Fibroblast of mammary gland (primary cell): ENCODE results near the gene ACTBL2.

Experiments
- DNase-seq: peaks from one replicate; pipeline ENCODE4 v3.0.0-alpha.2; 2010; ENCODE audit warnings: low read depth
- H3K4me3 ChIP-seq: 2 replicates; pipeline ENCODE4 v1.5.1; 2011; ENCODE audit warnings: low read depth, mild to moderate bottlenecking, low read length, moderate library complexity; ENCODE audit not compliant: control insufficient read depth
- TF ChIP-seq, protein P1 (sequence below): conservative IDR thresholded peaks from 2 replicates; pipeline ENCODE4 v1.5.1; 2011; ENCODE audit warnings: low read depth, low read length, inconsistent platforms; ENCODE audit not compliant: control insufficient read depth, insufficient read depth

ACTBL2 gene

DNA sequence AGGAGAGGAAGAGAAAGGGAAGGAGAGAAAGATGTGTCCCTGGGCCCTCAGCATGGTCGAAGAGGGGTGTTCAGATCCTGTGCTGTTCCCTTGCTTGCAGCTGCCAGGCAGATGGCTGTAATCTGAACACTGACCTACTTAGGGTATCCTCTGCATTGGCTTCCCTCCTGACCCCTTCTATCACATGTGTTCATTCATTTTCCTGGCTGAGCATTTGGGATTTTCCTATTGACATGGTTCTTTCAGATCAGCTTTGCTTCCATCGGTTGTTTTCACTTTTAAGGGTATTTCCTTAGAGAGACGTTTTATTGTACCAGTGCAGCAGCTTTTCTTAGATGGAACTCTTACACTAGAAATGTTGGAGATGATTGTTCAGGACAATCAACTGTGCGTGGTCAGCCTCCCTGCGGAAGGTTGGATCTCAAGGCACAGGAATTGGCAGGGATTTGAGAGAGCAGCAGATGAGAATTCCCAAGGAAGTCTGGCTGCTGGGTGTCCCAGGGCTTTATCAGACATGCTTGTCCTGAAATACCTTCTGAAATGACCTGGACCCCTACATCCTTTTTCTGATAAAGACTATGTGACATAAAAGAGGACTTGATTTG lies 26.0 kb downstream of the ACTBL2 start:
- H3K4me3 ChIP-seq: no peak overlapping the region
- DNase-seq: no peak
- TF ChIP-seq, protein P1, sequence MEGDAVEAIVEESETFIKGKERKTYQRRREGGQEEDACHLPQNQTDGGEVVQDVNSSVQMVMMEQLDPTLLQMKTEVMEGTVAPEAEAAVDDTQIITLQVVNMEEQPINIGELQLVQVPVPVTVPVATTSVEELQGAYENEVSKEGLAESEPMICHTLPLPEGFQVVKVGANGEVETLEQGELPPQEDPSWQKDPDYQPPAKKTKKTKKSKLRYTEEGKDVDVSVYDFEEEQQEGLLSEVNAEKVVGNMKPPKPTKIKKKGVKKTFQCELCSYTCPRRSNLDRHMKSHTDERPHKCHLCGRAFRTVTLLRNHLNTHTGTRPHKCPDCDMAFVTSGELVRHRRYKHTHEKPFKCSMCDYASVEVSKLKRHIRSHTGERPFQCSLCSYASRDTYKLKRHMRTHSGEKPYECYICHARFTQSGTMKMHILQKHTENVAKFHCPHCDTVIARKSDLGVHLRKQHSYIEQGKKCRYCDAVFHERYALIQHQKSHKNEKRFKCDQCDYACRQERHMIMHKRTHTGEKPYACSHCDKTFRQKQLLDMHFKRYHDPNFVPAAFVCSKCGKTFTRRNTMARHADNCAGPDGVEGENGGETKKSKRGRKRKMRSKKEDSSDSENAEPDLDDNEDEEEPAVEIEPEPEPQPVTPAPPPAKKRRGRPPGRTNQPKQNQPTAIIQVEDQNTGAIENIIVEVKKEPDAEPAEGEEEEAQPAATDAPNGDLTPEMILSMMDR: no peak

DNA sequence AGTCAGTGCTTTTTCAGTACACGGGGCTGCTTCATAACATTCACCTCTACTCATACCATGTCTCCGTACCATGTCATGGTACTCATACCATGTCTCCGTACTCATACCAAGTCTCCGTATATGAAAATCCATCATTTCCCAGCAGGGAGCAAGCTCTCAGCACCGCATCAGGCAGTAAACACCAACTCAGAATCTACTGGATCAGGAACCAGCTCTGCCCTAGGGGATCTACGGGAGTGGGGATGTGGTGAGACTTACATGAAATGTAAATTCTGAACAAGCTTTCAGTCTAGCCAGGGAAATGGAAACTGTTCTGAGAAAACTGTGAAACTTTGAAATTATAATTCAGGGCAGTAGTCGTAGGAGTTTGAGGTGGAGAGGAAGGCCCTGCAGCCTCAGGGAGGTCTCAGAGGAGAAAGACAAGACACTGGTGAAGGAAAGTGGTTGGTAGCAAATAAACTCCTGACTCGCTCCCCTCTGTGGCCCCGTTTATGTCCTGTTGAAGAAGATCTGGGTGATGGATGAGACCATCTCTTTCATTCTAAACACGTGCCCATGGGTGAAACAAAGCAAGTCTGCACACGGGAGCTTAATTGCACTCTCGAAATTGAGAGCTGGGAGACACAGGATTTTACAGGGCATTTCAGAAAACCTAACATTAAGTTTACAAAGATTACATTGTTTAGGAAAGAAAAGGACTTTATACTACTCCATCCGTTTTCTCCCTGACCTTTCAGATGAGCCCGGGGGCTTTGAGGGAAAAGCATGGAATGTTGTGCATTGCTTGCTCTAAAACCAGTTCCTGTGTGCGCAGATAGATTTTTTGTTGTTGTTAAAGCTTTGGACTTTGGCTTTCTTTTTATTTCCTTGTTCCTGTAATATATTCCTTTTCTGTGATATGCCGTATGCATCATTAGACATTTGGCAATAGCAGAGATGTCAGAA lies 26.8 kb downstream of the ACTBL2 start:
- no peak overlapping the region for H3K4me3 ChIP-seq
- DNase-seq: no peak
- TF ChIP-seq, protein P1: no peak

DNA sequence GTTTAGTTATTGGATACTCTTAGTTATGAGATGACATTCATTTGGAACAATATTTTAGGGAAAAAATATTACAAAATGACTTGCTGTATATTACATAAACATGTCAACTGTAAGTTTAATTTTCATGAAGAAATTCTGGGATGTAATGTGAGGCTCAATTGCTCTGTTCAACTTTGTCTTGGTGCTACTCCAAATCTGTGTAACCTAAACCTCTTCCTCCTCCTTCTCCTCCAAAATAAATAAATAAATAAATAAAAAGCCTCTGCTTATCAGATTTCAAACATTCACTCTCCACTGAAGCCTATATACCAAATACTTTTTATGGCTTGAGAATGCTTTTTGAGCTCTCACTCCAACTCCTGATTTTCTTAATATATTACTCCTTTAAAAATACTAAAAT lies 27.7 kb downstream of the ACTBL2 start:
- TF ChIP-seq, protein P1: no peak

DNA sequence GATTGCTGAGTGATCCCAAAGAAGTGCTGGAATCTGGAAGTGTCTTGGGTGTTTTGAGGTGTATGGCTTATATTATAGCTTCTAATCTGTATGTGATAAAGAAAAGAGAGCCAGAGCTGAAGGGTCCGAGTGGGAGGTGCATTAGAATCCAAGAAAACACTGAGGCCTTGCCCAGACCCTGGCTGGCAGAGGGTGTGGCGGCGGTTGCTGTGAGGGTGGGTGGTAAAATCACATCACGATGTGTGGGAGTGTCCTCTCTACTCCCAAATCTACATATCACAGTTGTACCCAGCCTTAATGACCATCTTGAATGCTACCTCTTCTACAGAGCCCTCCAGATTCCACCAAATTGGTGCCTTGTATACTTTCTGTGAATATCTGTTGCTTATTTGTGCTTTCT lies 28.9 kb downstream of the ACTBL2 start:
- no peak for DNase-seq
- no peak overlapping the region for H3K4me3 ChIP-seq
- TF ChIP-seq, protein P1: no peak

More for the DNA sequence above, 27.7 kb downstream of the ACTBL2 start:
- no peak for DNase-seq
- H3K4me3 ChIP-seq: no peak overlapping the region

DNA sequence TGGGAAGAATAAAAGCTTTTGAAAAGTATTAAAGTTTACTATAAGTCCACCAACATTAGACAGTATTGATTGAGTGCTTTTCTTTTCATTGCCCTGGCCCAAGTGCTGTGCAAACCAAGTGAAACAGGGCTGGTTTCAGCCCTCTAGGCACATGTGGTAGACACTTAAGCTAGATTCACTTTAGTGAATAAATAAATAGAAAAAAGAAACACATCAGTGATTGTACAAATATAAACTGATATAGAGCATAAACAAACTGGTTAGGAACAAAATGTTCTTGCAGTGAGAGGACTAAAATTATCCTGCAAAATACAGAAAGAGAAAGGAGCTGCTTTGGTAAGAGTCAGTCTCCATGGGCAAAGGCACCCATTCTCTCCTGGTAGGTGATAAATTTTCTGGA lies 29.7 kb downstream of the ACTBL2 start:
- H3K4me3 ChIP-seq: no peak overlapping the region
- no peak for DNase-seq
- TF ChIP-seq, protein P1: no peak

DNA sequence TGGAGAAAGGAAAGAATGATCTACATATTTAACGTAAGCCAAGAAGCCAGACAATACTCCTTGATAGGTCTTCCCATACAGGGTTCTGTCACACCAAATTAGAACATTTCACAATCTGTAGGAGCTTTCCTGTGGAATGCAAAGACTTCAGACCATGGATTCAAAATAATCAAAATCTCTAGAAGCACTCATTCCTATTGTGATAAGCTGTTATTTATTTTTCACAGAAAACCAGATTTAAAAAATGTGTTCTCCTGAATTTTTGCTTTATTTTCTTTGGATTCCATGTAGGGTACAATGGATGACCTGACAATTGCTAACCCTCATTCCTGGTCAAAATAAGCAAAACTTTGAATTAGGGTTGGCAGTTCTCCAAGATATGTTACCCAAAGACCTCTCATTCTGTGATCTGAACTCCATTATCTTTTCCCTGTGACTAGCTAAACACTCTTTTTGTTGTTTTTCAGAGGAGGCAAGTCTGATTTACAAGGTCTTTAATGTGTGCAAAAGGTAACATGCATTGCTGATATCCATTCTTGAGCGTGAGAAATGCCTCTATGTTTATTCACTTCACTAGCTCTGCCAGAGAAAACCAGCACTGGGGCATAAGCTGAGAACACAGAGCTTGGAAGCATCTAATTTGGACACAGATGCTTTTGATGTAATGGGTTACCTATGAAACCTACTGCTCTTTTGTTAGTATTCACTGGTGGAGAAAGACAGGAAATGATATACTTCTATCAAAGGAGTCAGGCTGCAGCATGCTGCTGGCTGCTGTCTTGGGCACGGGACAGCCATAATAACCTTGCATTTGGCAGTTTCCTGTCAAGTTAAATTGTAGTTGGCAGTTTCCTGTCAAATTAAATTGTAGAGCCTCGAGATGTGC lies 31.4 kb downstream of the ACTBL2 start:
- TF ChIP-seq, protein P1: no peak
- DNase-seq: peak; percentile 61
- no peak overlapping the region for H3K4me3 ChIP-seq
